Stomach (tissue), 9 donors: ENCODE measurements around the gene NDUFA12. TPM values are rescaled to one million over a fixed set of nuclear protein-coding genes. Genes with fewer than 3 reads are reported as not detected.

Experiments
- DNase-seq, 2 donors: peaks; one replicate each; pipeline versions ENCODE4 v3.0.0 to v3.0.0-alpha.2; 2013 to 2019
- H3K27ac ChIP-seq, 5 donors: fragments of 200-600 bp in 4 of 5; sonication (generic) in 4 of 5; one replicate each; pipeline ENCODE4 v1.5.1; 2013 to 2019; ENCODE audit warnings: mild to moderate bottlenecking in 1 of 5, moderate library complexity in 1 of 5
- H3K27me3 ChIP-seq, 3 donors: fragments of 200-600 bp; sonication (generic); one replicate each; pipeline ENCODE4 v1.5.1; 2017 to 2019; ENCODE audit warnings: mixed run types in 1 of 3
- H3K36me3 ChIP-seq, 4 donors: fragments of 200-600 bp; sonication (generic); 1 replicate in 3 of 4; 2 replicates in 1 of 4; pipeline ENCODE4 v1.5.1; 2016 to 2019
- H3K4me1 ChIP-seq, 4 donors: fragments of 200-600 bp; sonication (generic); one replicate each; pipeline ENCODE4 v1.5.1; 2016 to 2019
- H3K4me3 ChIP-seq, 4 donors: fragments of 200-600 bp; sonication (generic) in 3 of 4; one replicate each; pipeline ENCODE4 v1.5.1; 2016 to 2019; ENCODE audit warnings: mild to moderate bottlenecking in 1 of 4
- H3K9me3 ChIP-seq, 4 donors: fragments of 200-600 bp; sonication (generic); one replicate each; pipeline ENCODE4 v1.5.1; 2016 to 2019
- EP300 ChIP-seq: sonication (generic); formaldehyde crosslinking; IDR thresholded peaks from one replicate; pipeline ENCODE4 v1.6.1; 2017; ENCODE audit warnings: antibody characterized with exemption
- POLR2A ChIP-seq, 4 donors: fragments of 450-650 bp; IDR thresholded peaks; one replicate each; pipeline ENCODE4 v1.6.1; 2016; ENCODE audit warnings: antibody characterized with exemption in 4 of 4, control low read depth in 2 of 4, mild to moderate bottlenecking in 1 of 4, moderate library complexity in 1 of 4
- POLR2AphosphoS5 ChIP-seq, 3 donors: sonication (generic); formaldehyde crosslinking; IDR thresholded peaks; one replicate each; pipeline ENCODE4 v1.6.1; 2016; ENCODE audit warnings: antibody characterized with exemption in 3 of 3
- WGBS, 5 donors: extraction: QIAGEN DNeasy Blood & Tissue Kit in 3 of 5; methylation state at CpG; one replicate each; pipeline versions ENCODE4 v1.1.5 to v1.1.7; 2013 to 2018; 5-methylcytosine and 5-hydroxymethylcytosine counted together
- intact Hi-C: fragments of 100-400 bp; cut with DNase I; formaldehyde crosslinking; loops from one replicate; pipeline ENCODE4 v1.15.1; 2023; ENCODE audit warnings: low total_unique reads
- polyA plus RNA-seq, 3 donors: library from polyadenylated mRNA; stranded (reverse); fragments of 200-250 nt; gene quantifications; one replicate each; pipeline ENCODE4 v1.2.3, GENCODE V29; 2013
- total RNA-seq, 5 donors: library from RNA; depleted of rRNA; stranded (reverse); fragments of >200 nt; gene quantifications; one replicate each; pipeline versions ENCODE4 v1.1.0 to v1.2.3, GENCODE V29; 2014 to 2016
- TF ChIP-seq, protein P1 (sequence below), 7 experiments: fragments of 450-650 bp in 4 of 7; fragments of 200-600 bp in 3 of 7; sonication (generic) in 3 of 7; IDR thresholded peaks; one replicate each; pipeline ENCODE4 v1.5.1; 2016 to 2019; ENCODE audit warnings: antibody characterized with exemption in 7 of 7, control low read depth in 2 of 7, mild to moderate bottlenecking in 1 of 7
- donor health status: healthy with polysubstance abuse.
- donor health status: Bipolar disorder and iron deficiency.
- donor health status: healthy.

Gene NDUFA12
- total and polyA plus RNA-seq, 8 donors, result 20.4 to 142 (median 74.9) TPM

DNA sequence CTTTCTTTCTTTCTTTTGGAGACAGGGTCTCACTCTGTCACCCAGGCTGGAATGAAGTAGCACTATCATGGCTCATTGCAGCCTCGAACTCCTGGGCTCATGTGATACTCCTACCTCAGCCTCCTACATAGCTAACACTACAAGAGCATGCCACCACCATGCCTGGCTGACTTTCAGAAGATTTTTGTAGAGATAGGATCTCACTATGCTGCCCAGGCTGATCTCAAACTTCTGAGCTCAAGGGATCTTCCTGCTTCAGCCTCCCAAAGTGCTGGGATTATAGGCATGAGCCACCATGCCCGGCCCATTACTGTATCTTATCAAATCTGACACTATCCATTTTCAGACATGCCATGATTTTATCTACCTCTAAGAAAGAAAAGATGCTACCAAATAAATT lies 31.6 kb downstream of the NDUFA12 start:
- intact Hi-C loops, result no loop called here
- no peaks in the 10 kb centered on the region for H3K9me3 ChIP-seq
- 92 to 98% (median 96%) methylated on average over 2 of the region's 2 CpGs for WGBS, 5 donors

DNA sequence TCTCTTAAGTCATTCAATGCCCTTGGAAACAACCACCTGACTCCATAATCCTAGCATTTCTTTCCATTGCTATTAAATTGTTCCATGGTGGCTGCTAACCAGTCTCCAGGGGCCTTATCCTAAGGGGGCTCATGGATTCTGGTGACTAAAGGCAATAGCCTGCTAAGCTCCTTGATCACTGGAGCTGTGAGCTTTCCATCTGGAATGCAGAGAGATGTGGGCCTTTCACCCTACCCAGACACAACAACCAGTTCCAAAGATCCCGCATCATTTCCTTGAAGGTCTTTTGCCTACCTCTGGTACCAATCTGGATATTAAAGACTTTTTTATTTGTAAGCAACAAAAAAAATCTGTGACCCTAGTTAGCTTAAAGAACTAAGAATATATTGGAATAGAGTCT lies 32.9 kb downstream of the NDUFA12 start:
- intact Hi-C loops, result no loop called here
- no peak for TF ChIP-seq EP300
- TF ChIP-seq POLR2A (IDR thresholded peaks at IDR 0.05), result no peak
- Histone ChIP-seq H3K36me3 (peaks cover 0 to 23% (median 16%) of the 10 kb centered on the region in 4 donors), H3K4me1 (no peaks in the 10 kb centered on the region), H3K27me3 (no peaks in the 10 kb centered on the region), H3K9me3 (no peaks in the 10 kb centered on the region), H3K27ac (no peak overlapping the region), H3K4me3 (no peak overlapping the region)
- DNase-seq, result no peak
- WGBS, 5 donors, result 94 to 100% (median 100%) methylated on average over 1 of the region's 1 CpG

More for the DNA sequence above, 31.6 kb downstream of the NDUFA12 start:
- Histone ChIP-seq H3K27ac (no peak overlapping the region), H3K36me3 (peaks cover 0 to 23% (median 16%) of the 10 kb centered on the region in 4 donors), H3K4me3 (no peak overlapping the region), H3K27me3 (no peaks in the 10 kb centered on the region), H3K4me1 (no peaks in the 10 kb centered on the region)
- TF ChIP-seq POLR2AphosphoS5 (IDR thresholded peaks at IDR 0.05) (no peak), POLR2A (IDR thresholded peaks at IDR 0.05) (no peak), EP300 (no peak)
- TF ChIP-seq, protein P1, sequence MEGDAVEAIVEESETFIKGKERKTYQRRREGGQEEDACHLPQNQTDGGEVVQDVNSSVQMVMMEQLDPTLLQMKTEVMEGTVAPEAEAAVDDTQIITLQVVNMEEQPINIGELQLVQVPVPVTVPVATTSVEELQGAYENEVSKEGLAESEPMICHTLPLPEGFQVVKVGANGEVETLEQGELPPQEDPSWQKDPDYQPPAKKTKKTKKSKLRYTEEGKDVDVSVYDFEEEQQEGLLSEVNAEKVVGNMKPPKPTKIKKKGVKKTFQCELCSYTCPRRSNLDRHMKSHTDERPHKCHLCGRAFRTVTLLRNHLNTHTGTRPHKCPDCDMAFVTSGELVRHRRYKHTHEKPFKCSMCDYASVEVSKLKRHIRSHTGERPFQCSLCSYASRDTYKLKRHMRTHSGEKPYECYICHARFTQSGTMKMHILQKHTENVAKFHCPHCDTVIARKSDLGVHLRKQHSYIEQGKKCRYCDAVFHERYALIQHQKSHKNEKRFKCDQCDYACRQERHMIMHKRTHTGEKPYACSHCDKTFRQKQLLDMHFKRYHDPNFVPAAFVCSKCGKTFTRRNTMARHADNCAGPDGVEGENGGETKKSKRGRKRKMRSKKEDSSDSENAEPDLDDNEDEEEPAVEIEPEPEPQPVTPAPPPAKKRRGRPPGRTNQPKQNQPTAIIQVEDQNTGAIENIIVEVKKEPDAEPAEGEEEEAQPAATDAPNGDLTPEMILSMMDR (IDR thresholded peaks at IDR 0.05), result no peak
- no peak for DNase-seq

DNA sequence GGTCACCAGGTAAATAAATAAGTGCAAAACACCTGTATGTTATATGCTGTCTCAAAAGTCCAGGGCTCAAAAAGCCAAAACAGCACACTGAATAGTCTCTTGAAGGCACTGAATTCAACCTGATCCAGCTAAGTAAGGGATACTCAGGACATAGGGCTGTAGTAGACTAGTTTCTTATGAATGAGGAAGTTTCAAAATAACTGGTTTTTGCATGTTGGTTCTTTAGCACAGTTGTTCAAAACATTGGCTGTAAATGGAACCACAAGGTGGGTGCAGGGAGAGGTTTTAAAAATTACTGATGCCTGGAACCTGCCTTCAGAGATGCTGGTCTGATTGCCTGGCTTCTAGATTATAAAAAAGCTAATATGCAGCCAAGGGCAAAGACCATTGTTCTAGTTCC lies 34.1 kb downstream of the NDUFA12 start:
- TF ChIP-seq EP300 (no peak), POLR2A (IDR thresholded peaks at IDR 0.05) (no peak), POLR2AphosphoS5 (IDR thresholded peaks at IDR 0.05) (no peak)
- TF ChIP-seq, protein P1 (IDR thresholded peaks at IDR 0.05), result no peak
- no peak for DNase-seq
- H3K27me3 ChIP-seq, result no peaks in the 10 kb centered on the region
- no peaks in the 10 kb centered on the region for H3K4me1 ChIP-seq
- intact Hi-C loops, result no loop called here
- no peak overlapping the region for H3K27ac ChIP-seq
- H3K4me3 ChIP-seq, result no peak overlapping the region
- no peaks in the 10 kb centered on the region for H3K9me3 ChIP-seq
- peaks cover 0 to 23% (median 16%) of the 10 kb centered on the region in 4 donors for H3K36me3 ChIP-seq

DNA sequence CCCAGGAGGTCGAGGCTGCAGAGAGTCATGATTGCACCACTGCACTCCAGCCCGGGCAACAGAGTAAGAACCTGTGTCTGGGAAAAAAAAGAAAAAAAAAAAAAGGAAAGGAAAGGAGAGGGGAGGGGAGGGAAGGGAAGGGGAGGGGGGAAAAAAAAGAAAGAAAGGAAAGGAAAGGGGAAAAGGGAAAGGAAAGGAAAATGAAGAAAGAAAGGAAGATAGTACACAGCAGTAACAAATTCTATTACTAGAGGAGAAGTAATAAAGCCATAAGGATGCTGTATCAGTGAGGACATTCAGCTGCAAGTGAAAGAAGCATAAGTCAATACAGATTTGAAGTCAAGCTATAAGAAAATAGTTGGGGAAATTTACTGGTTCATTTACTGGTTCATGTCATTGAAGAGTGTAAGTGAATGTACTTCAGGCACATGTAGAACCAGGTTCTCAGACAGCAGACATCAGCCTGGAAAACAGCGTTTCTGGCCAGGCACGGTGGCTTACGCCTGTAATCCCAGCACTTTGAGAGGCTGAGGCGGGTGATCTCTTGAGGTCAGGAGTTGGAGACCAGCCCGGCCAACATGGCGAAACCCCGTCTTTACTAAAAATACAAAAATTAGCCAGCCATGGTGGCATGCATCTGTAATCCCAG lies 37.4 kb downstream of the NDUFA12 start:
- no peaks in the 10 kb centered on the region for H3K4me1 ChIP-seq
- H3K9me3 ChIP-seq, result no peaks in the 10 kb centered on the region
- TF ChIP-seq EP300 (no peak), POLR2A (IDR thresholded peaks at IDR 0.05) (no peak), POLR2AphosphoS5 (IDR thresholded peaks at IDR 0.05) (no peak)
- TF ChIP-seq, protein P1 (IDR thresholded peaks at IDR 0.05), result no peak
- WGBS, 5 donors, result 89 to 96% (median 92%) methylated on average over 9 of the region's 9 CpGs
- DNase-seq, result no peak
- no peak overlapping the region for H3K27ac ChIP-seq
- no peak overlapping the region for H3K4me3 ChIP-seq
- intact Hi-C loops, result no loop called here
- H3K36me3 ChIP-seq, result peaks cover 0 to 14% (median 13%) of the 10 kb centered on the region in 4 donors
- H3K27me3 ChIP-seq, result no peaks in the 10 kb centered on the region

DNA sequence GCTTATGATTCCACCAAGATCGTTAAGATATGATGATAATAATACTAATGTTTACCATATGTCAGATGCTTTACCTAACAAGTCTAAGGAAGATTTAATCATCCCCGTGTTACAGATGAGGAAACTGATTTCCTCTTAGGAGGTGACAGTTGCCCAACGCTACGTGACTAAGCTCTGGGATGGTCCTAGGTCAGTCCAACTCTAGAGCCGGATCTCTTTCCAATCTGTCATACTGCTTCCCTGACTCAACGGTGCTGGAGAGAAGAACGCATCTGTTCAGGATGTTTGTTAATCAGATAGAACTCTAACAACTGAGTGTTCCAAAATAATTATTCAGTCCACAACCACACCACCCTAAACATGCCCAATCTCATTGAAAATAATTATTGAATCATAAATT lies 39.8 kb downstream of the NDUFA12 start:
- no peak overlapping the region for H3K4me3 ChIP-seq
- no peaks in the 10 kb centered on the region for H3K36me3 ChIP-seq
- no peak for TF ChIP-seq POLR2AphosphoS5 (IDR thresholded peaks at IDR 0.05)
- TF ChIP-seq, protein P1 (IDR thresholded peaks at IDR 0.05), result no peak
- TF ChIP-seq POLR2A (IDR thresholded peaks at IDR 0.05), result no peak
- no peak for TF ChIP-seq EP300
- no peaks in the 10 kb centered on the region for H3K4me1 ChIP-seq
- no peak for DNase-seq
- H3K9me3 ChIP-seq, result no peaks in the 10 kb centered on the region
- WGBS, 5 donors, result 80 to 91% (median 88%) methylated on average over 7 of the region's 7 CpGs
- no peak overlapping the region for H3K27ac ChIP-seq
- H3K27me3 ChIP-seq, result no peaks in the 10 kb centered on the region
- intact Hi-C loops, result no loop called here
